Karpas-422 (cell line): Measurements from ENCODE around the gene BICRA. TPM values are rescaled to one million over a fixed set of nuclear protein-coding genes. Genes with fewer than 3 reads are reported as not detected.
A peak's percentile ranks its signal among the peaks of the same experiment; 100 is the strongest.

Experiments
- DNase-seq: peaks from one replicate; pipeline ENCODE4 v3.0.0-alpha.2; 2015
- H2AFZ ChIP-seq: fragments of 200-600 bp; sonication (generic); 2 replicates; pipeline ENCODE4 v1.6.1; 2014; ENCODE audit warnings: antibody characterized with exemption, low read length, mixed read lengths
- H3K27ac ChIP-seq: fragments of 200-600 bp; sonication (generic); 2 replicates; pipeline ENCODE4 v1.5.1; 2014; ENCODE audit warnings: mild to moderate bottlenecking, low read length, moderate library complexity
- H3K27me3 ChIP-seq: fragments of 200-600 bp; sonication (generic); 2 replicates; pipeline ENCODE4 v1.6.1; 2014; ENCODE audit warnings: low read length, mixed read lengths
- H3K36me3 ChIP-seq: fragments of 200-600 bp; sonication (generic); 2 replicates; pipeline ENCODE4 v1.6.1; 2014; ENCODE audit warnings: low read length, mixed read lengths; ENCODE audit not compliant: insufficient read depth
- H3K4me1 ChIP-seq: fragments of 200-600 bp; sonication (generic); 2 replicates; pipeline ENCODE4 v1.6.1; 2014; ENCODE audit warnings: mild to moderate bottlenecking, low read length, mixed read lengths
- H3K4me2 ChIP-seq: fragments of 200-600 bp; sonication (generic); 2 replicates; pipeline ENCODE4 v1.6.1; 2014; ENCODE audit warnings: low read length, low read depth, mild to moderate bottlenecking; ENCODE audit not compliant: poor library complexity, severe bottlenecking
- H3K4me3 ChIP-seq: fragments of 200-600 bp; sonication (generic); 2 replicates; pipeline ENCODE4 v1.5.1; 2014; ENCODE audit warnings: mild to moderate bottlenecking, antibody characterized with exemption, low read length, mixed read lengths
- H3K79me2 ChIP-seq: fragments of 200-600 bp; sonication (generic); 2 replicates; pipeline ENCODE4 v1.6.1; 2014; ENCODE audit warnings: mild to moderate bottlenecking, low read length, mixed read lengths
- H3K9ac ChIP-seq: fragments of 200-600 bp; sonication (generic); 2 replicates; pipeline ENCODE4 v1.6.0; 2014; ENCODE audit warnings: low read length
- H3K9me2 ChIP-seq: fragments of 200-600 bp; sonication (generic), shearing (Covaris generic); replicated peaks from 2 replicates; pipeline ENCODE4 v1.6.0; 2014; ENCODE audit warnings: mild to moderate bottlenecking, low read length, moderate library complexity; ENCODE audit not compliant: insufficient read depth
- H3K9me3 ChIP-seq: fragments of 300-700, 200-600 bp; sonication (generic); 2 replicates; pipeline ENCODE4 v1.6.1; 2014; ENCODE audit warnings: low read length, mixed read lengths
- H4K20me1 ChIP-seq: fragments of 200-600 bp; sonication (generic); 2 replicates; pipeline ENCODE4 v1.6.1; 2014; ENCODE audit warnings: mild to moderate bottlenecking, antibody characterized with exemption, low read length, low read depth; ENCODE audit not compliant: insufficient read depth
- total RNA-seq: library from RNA; depleted of rRNA; stranded (reverse); fragments of >200 nt; shearing (Covaris generic); gene quantifications from 2 replicates; pipeline ENCODE4 v1.2.3, GENCODE V29; 2014; ENCODE audit warnings: low replicate concordance

Gene BICRA
- total RNA-seq, 1 experiment from 2014 or later: 1.8 TPM

DNA sequence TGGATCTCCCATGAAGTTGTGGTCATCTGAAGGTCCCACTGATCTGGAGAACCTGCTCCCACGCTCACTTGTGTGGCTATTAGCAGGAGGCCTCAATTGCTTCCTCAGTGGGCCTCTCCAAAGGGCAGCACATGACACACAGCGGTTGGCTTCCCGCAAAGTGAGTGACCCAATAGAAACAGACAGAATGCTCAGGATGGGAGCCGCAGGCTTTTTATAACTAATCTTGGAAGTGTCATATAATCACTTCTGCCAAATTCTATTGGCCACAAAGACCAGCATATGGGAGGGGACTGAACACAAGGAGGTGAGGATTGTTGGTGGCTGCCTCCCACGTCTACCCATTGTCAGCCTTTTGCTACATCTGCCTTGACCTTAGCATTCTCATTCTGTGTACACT, 82.2 kb downstream of the BICRA start:
- H3K27ac ChIP-seq: no peak overlapping the region
- no peak overlapping the region for H3K9ac ChIP-seq
- H3K9me2 ChIP-seq: no peaks in the 10 kb centered on the region
- no peaks in the 10 kb centered on the region for H3K79me2 ChIP-seq
- no peak overlapping the region for H3K4me2 ChIP-seq
- no peak overlapping the region for H3K4me3 ChIP-seq
- no peaks in the 10 kb centered on the region for H3K36me3 ChIP-seq
- H4K20me1 ChIP-seq: no peaks in the 10 kb centered on the region
- H2AFZ ChIP-seq: no peak overlapping the region
- no peaks in the 10 kb centered on the region for H3K27me3 ChIP-seq
- H3K4me1 ChIP-seq: no peaks in the 10 kb centered on the region
- no peaks in the 10 kb centered on the region for H3K9me3 ChIP-seq
- no peak for DNase-seq

DNA sequence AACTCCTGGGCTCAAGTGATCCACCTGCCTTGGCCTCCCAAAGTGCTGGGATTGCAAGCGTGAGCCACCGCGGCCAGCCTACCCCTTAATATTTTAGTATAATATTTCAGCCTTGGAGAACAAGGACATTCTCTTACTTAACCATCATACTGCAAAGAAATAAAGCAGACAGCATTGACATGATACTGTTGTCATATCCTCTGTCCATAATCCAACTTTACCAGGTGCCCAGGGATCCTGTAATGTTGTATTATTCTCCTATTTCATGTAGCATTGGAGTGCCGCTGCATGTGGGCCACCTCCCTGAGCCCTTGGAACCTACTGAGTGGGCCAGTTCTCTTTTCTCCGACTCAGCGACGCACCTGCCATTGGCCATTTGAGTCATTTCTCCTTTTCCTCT, 82.8 kb downstream of the BICRA start:
- Histone ChIP-seq H3K4me2 (no peak overlapping the region), H3K4me1 (no peaks in the 10 kb centered on the region), H3K4me3 (no peak overlapping the region), H3K36me3 (no peaks in the 10 kb centered on the region), H2AFZ (no peak overlapping the region), H3K79me2 (no peaks in the 10 kb centered on the region), H3K9ac (no peak overlapping the region), H4K20me1 (no peaks in the 10 kb centered on the region), H3K9me2 (no peaks in the 10 kb centered on the region), H3K9me3 (no peaks in the 10 kb centered on the region), H3K27ac (no peak overlapping the region), H3K27me3 (no peaks in the 10 kb centered on the region)
- DNase-seq: no peak

DNA sequence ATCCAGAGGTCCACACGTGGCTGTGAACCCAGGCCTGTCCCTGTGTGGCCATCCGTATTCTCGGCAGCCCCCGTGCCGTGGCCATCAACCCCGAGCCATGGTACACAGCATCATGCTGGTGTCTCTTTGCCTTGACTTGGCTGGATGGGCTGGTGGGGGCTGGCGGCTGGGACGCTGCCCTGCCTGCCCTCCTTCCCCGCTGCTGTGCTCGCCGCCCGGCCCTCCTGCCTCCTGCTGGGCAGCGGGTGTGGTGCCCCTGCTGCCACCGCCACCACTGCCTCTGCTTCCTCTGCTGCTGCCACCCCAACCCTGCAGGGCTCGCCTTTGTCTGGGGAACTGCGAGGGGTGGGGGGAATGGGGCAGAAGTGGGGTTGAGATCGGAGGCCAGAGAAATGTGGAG, 84.6 kb downstream of the BICRA start:
- no peaks in the 10 kb centered on the region for H3K79me2 ChIP-seq
- no peaks in the 10 kb centered on the region for H3K9me2 ChIP-seq
- no peak overlapping the region for H3K4me2 ChIP-seq
- no peaks in the 10 kb centered on the region for H3K27me3 ChIP-seq
- H4K20me1 ChIP-seq: no peaks in the 10 kb centered on the region
- H2AFZ ChIP-seq: no peak overlapping the region
- no peak overlapping the region for H3K27ac ChIP-seq
- no peaks in the 10 kb centered on the region for H3K36me3 ChIP-seq
- no peak for DNase-seq
- no peaks in the 10 kb centered on the region for H3K4me1 ChIP-seq
- no peak overlapping the region for H3K4me3 ChIP-seq
- no peaks in the 10 kb centered on the region for H3K9me3 ChIP-seq
- H3K9ac ChIP-seq: no peak overlapping the region

DNA sequence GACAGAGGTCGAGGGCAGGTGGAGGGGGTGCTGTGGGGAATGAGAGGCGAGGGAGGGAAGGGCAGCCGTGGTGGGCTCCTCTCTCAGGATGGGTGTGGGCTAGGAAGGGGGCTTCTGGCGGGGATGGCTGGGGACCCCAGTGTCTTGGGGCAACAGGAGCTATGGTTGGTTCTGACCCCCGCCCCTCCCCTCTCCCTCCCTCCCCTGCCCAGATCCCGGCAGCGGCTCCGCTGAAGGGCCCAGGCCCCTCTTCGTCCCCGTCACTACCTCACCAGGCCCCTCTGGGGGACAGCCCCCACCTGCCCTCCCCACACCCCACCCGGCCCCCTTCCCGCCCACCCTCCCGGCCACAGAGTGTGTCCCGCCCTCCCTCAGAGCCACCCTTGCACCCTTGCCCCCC, 85.0 kb downstream of the BICRA start:
- Histone ChIP-seq H3K27me3 (no peaks in the 10 kb centered on the region), H3K27ac (no peak overlapping the region), H3K79me2 (no peaks in the 10 kb centered on the region), H3K4me3 (no peak overlapping the region), H3K9me3 (no peaks in the 10 kb centered on the region), H3K9me2 (no peaks in the 10 kb centered on the region), H3K36me3 (no peaks in the 10 kb centered on the region), H3K9ac (no peak overlapping the region), H2AFZ (no peak overlapping the region), H4K20me1 (no peaks in the 10 kb centered on the region), H3K4me1 (no peaks in the 10 kb centered on the region), H3K4me2 (no peak overlapping the region)
- no peak for DNase-seq

DNA sequence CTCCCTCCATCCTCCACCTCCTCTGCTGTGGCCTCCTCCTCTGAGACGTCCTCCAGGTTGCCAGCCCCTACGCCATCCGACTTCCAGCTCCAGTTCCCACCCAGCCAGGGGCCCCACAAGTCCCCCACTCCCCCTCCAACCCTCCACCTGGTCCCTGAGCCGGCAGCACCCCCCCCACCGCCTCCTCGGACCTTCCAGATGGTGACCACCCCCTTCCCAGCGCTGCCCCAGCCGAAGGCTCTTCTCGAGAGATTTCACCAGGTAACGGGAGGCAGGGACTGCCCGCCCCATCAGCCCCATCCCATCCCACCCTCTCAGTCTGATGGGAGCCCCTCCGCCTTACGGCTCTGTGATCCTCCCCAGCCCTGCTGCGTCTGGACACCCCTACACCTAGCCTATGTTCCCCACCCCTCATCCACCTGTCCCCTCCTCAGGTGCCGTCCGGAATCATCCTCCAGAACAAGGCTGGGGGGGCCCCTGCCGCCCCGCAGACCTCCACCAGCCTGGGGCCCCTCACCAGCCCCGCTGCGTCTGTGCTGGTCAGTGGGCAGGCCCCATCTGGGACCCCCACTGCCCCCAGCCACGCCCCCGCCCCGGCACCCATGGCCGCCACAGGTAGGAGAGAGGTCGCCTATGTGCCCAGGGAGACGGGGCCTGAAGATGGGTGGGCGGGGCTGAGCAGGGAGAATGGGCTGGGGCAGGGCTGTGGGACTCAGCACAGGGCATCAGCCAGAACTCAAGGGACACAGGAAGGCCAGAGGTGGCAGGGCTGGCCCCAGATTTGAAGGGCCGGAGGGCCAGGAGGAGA, 85.7 kb downstream of the BICRA start:
- no peaks in the 10 kb centered on the region for H3K27me3 ChIP-seq
- H3K4me1 ChIP-seq: no peaks in the 10 kb centered on the region
- H3K4me3 ChIP-seq: no peak overlapping the region
- no peaks in the 10 kb centered on the region for H3K79me2 ChIP-seq
- H3K9me3 ChIP-seq: no peaks in the 10 kb centered on the region
- H2AFZ ChIP-seq: no peak overlapping the region
- no peak overlapping the region for H3K27ac ChIP-seq
- no peaks in the 10 kb centered on the region for H4K20me1 ChIP-seq
- no peak for DNase-seq
- H3K9me2 ChIP-seq: no peaks in the 10 kb centered on the region
- H3K4me2 ChIP-seq: no peak overlapping the region
- no peak overlapping the region for H3K9ac ChIP-seq
- no peaks in the 10 kb centered on the region for H3K36me3 ChIP-seq

DNA sequence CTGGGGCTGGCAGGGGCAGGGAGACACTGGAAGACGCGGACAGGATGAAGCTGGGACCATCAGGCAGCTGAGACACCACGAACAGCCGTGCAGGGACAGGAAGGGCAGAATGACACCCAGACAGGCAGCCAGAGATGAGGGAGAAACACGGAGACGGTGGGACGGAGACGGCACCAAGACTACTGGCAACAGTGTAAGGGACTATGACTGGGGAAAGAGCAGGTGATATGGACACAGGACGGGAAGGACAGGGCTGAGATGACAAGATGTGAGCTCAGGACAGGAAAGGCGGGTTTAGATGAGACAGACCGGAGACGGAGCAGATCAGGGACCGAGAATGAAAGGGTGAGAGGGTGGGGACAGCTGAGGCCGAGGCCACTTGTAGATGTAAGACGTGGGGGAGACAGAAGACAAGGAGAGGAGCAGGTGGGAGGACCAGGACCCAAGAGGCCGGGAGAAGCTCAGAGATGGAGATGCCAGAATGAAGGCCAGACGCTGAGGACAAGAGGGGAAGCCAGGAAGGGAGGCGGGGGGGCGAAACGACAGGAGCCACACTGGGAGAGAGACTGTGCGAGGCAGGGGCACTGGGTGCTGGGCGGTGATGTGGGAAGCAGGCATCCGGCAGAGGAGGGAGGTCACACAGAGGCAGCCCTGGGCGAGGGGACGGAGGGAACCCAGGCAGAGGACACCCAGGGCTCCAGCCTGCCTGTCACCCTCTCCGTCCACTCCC, 86.8 kb downstream of the BICRA start:
- Histone ChIP-seq H3K79me2 (no peaks in the 10 kb centered on the region), H3K9me2 (no peaks in the 10 kb centered on the region), H3K4me2 (no peak overlapping the region), H3K4me1 (no peaks in the 10 kb centered on the region), H3K36me3 (no peaks in the 10 kb centered on the region), H3K27me3 (no peaks in the 10 kb centered on the region), H2AFZ (no peak overlapping the region), H3K9ac (no peak overlapping the region), H4K20me1 (no peaks in the 10 kb centered on the region), H3K27ac (no peak overlapping the region), H3K9me3 (no peaks in the 10 kb centered on the region), H3K4me3 (no peak overlapping the region)
- DNase-seq: no peak

DNA sequence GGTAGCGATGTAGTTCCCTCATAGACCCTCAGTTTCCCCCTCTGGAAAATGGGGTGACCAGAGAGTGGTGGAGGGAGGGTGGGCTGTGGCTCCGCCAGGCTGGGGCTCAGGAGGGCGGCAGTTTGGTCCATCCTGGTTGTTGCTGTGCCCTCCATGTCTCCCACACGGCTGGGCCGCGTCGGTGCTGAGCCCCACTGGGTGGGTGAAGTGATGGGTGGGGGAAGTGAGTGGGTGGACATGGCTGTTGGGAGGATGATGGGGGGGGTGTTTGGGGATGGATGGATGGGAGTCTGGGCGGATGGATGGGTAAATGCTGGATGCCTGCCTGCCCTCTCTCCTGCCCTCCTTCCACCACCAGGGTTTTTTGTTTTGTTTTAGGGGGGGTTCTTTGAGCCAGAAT, 87.7 kb downstream of the BICRA start:
- DNase-seq: no peak
- H4K20me1 ChIP-seq: no peaks in the 10 kb centered on the region
- H3K79me2 ChIP-seq: no peaks in the 10 kb centered on the region
- H3K4me3 ChIP-seq: no peak overlapping the region
- no peak overlapping the region for H2AFZ ChIP-seq
- H3K36me3 ChIP-seq: no peaks in the 10 kb centered on the region
- no peaks in the 10 kb centered on the region for H3K9me2 ChIP-seq
- H3K27me3 ChIP-seq: no peaks in the 10 kb centered on the region
- H3K9me3 ChIP-seq: no peaks in the 10 kb centered on the region
- no peak overlapping the region for H3K9ac ChIP-seq
- H3K4me2 ChIP-seq: no peak overlapping the region
- H3K27ac ChIP-seq: no peak overlapping the region
- no peaks in the 10 kb centered on the region for H3K4me1 ChIP-seq

DNA sequence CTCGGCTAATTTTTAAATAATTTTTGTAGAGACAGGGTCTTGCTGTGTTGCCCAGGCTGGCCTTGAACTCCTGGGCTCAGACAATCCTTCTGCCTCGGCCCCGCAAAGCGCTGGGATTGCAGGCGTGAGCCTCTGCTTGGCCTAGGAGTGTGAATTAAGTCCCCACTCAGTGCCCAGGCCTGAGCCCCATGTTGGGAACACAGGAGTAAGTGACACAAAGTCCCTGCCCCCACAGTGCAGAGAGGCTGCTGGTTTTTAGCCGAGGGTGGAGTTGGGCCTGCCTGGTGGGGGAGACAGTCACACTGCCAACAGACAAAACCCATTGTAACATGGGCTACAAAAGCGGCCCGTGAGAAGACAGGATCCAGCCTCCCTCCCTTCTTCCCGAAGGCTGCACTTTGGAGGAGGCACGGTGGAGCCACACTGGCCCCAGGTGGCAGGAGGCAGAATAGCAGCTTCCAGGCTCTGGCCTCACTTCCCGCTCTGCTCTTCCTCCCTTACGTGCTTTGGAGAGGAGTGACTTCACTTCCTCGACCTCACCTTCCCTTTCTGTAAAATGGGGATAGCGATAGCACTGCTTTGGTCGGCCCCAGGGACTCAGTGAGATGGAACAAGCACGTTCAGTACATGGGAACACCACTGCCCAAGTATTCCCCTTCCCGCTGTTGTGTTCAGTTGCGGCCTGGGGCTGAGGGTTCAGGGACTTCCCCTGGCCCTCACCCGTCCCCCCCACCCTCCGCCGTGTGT, 89.1 kb downstream of the BICRA start:
- H3K36me3 ChIP-seq: no peaks in the 10 kb centered on the region
- H3K27ac ChIP-seq: no peak overlapping the region
- H3K4me1 ChIP-seq: no peaks in the 10 kb centered on the region
- peak; percentile 89 for DNase-seq
- no peaks in the 10 kb centered on the region for H3K9me3 ChIP-seq
- H3K4me3 ChIP-seq: no peak overlapping the region
- no peaks in the 10 kb centered on the region for H3K9me2 ChIP-seq
- no peak overlapping the region for H3K4me2 ChIP-seq
- no peaks in the 10 kb centered on the region for H4K20me1 ChIP-seq
- H2AFZ ChIP-seq: no peak overlapping the region
- no peaks in the 10 kb centered on the region for H3K27me3 ChIP-seq
- no peaks in the 10 kb centered on the region for H3K79me2 ChIP-seq
- H3K9ac ChIP-seq: no peak overlapping the region
